ENCODE data around the gene TMEM95.
A peak's percentile ranks its signal among the peaks of the same experiment; 100 is the strongest.
"Not testable (repeated sequence)": the region's sequence is repeated elsewhere in the genome, so short reads cannot be mapped to it uniquely, and the experiment has no call there.

The TMEM95 gene

GRCh38 chr17:7347630-7348477 lies 7.1 kb upstream of the TMEM95 start:
- DNase-seq, result no peak

- DNase-seq, result no peak
Observed at GRCh38 chr17:7348478-7349242, 6.3 kb upstream of the TMEM95 start.

- peak; percentile 88 for DNase-seq
Observed at GRCh38 chr17:7351665-7352502, 3.1 kb upstream of the TMEM95 start, which contains the start of gene KCTD11. TSS of gene KCTD11 (plus strand) at chr17:7352162.

GRCh38 chr17:7352503-7352889 lies 2.5 kb upstream of the TMEM95 start:
- no peak for DNase-seq

GRCh38 chr17:7352910-7353635 lies 1.9 kb upstream of the TMEM95 start:
- DNase-seq, result no peak

- DNase-seq, result peak; percentile 44
Observed at GRCh38 chr17:7354262-7354843, 603 bp upstream of the TMEM95 start.

GRCh38 chr17:7355573-7355972 lies 617 bp downstream of the TMEM95 start:
- DNase-seq, result no peak

GRCh38 chr17:7356072-7356549 lies 1.2 kb downstream of the TMEM95 start:
- DNase-seq, result peak; percentile 92

GRCh38 chr17:7356756-7357155 lies 1.8 kb downstream of the TMEM95 start:
- no peak for DNase-seq

- DNase-seq, result no peak
Observed at GRCh38 chr17:7357381-7357780, 2.4 kb downstream of the TMEM95 start.

GRCh38 chr17:7361906-7362305 lies 7.0 kb downstream of the TMEM95 start:
- no peak for DNase-seq

GRCh38 chr17:7363311-7363710 lies 8.4 kb downstream of the TMEM95 start:
- DNase-seq, result no peak

- not testable (repeated sequence) for DNase-seq
Observed at GRCh38 chr17:7365963-7366362, 11.0 kb downstream of the TMEM95 start.

- no peak for DNase-seq
Observed at GRCh38 chr17:7367083-7367482, 12.1 kb downstream of the TMEM95 start.

- DNase-seq, result no peak
Observed at GRCh38 chr17:7367918-7368598, 13.1 kb downstream of the TMEM95 start.

- not testable (repeated sequence) for DNase-seq
Observed at GRCh38 chr17:7368599-7368994, 13.6 kb downstream of the TMEM95 start.

- DNase-seq, result no peak
Observed at GRCh38 chr17:7369825-7370224, 14.9 kb downstream of the TMEM95 start.

- DNase-seq, result no peak
Observed at GRCh38 chr17:7370853-7371252, 15.9 kb downstream of the TMEM95 start.

GRCh38 chr17:7374353-7374752 lies 19.4 kb downstream of the TMEM95 start:
- DNase-seq, result no peak

- no peak for DNase-seq
Observed at GRCh38 chr17:7379134-7379533, 24.2 kb downstream of the TMEM95 start.

- no peak for DNase-seq
Observed at GRCh38 chr17:7380321-7380720, 25.4 kb downstream of the TMEM95 start.
